Neutrophil (primary cell): Measurements from ENCODE around the gene P3H4.
"Not testable (repeated sequence)": the region's sequence is repeated elsewhere in the genome, so short reads cannot be mapped to it uniquely, and the experiment has no call there.

Source experiments
- H3K27ac ChIP-seq: fragments of 200-600 bp; sonication (generic); 2 replicates; pipeline ENCODE4 v1.5.1; 2016; ENCODE audit warnings: mild to moderate bottlenecking, moderate library complexity
- H3K27me3 ChIP-seq: fragments of 200-600 bp; sonication (generic); 2 replicates; pipeline ENCODE4 v1.6.0; 2016; ENCODE audit warnings: mild to moderate bottlenecking
- H3K36me3 ChIP-seq: fragments of 200-600 bp; sonication (generic); 2 replicates; pipeline ENCODE4 v1.5.1; 2017
- H3K4me1 ChIP-seq, 2 experiments: fragments of 200-600 bp in 1 of 2; sonication (generic) in 1 of 2; 1 replicate in 1 of 2; 2 replicates in 1 of 2; pipeline versions ENCODE4 v1.5.1 to v1.6.1; 2013 to 2016; ENCODE audit warnings: low read depth in 1 of 2, low read length in 1 of 2, mild to moderate bottlenecking in 1 of 2, moderate library complexity in 1 of 2; ENCODE audit not compliant: control insufficient read depth in 1 of 2, insufficient read depth in 1 of 2
- H3K4me3 ChIP-seq, 2 experiments: fragments of 200-600 bp in 1 of 2; sonication (generic) in 1 of 2; 1 replicate in 1 of 2; 2 replicates in 1 of 2; pipeline ENCODE4 v1.5.1; 2013 to 2016; ENCODE audit warnings: low read depth in 1 of 2, low read length in 1 of 2, mild to moderate bottlenecking in 1 of 2, moderate library complexity in 1 of 2
- H3K9me3 ChIP-seq: fragments of 200-600 bp; sonication (generic); 2 replicates; pipeline ENCODE4 v1.5.1; 2016
- TF ChIP-seq, protein P1 (sequence below): fragments of 200-600 bp; sonication (generic); IDR thresholded peaks from 2 replicates; pipeline ENCODE4 v1.5.1; 2016; ENCODE audit warnings: antibody characterized with exemption

P3H4 gene

GRCh38 chr17:41835214-41835799 lies 23.6 kb upstream of the P3H4 start:
- Histone ChIP-seq H3K27me3 (peaks cover 66% of the 10 kb centered on the region), H3K27ac (no peak overlapping the region), H3K9me3 (no peaks in the 10 kb centered on the region), H3K36me3 (no peaks in the 10 kb centered on the region), H3K4me3 (peak overlapping the region; percentile 44 to 60), H3K4me1 (peaks cover 3 to 12% of the 10 kb centered on the region in 2 experiments)
- TF ChIP-seq, protein P1, sequence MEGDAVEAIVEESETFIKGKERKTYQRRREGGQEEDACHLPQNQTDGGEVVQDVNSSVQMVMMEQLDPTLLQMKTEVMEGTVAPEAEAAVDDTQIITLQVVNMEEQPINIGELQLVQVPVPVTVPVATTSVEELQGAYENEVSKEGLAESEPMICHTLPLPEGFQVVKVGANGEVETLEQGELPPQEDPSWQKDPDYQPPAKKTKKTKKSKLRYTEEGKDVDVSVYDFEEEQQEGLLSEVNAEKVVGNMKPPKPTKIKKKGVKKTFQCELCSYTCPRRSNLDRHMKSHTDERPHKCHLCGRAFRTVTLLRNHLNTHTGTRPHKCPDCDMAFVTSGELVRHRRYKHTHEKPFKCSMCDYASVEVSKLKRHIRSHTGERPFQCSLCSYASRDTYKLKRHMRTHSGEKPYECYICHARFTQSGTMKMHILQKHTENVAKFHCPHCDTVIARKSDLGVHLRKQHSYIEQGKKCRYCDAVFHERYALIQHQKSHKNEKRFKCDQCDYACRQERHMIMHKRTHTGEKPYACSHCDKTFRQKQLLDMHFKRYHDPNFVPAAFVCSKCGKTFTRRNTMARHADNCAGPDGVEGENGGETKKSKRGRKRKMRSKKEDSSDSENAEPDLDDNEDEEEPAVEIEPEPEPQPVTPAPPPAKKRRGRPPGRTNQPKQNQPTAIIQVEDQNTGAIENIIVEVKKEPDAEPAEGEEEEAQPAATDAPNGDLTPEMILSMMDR: no peak

DNA sequence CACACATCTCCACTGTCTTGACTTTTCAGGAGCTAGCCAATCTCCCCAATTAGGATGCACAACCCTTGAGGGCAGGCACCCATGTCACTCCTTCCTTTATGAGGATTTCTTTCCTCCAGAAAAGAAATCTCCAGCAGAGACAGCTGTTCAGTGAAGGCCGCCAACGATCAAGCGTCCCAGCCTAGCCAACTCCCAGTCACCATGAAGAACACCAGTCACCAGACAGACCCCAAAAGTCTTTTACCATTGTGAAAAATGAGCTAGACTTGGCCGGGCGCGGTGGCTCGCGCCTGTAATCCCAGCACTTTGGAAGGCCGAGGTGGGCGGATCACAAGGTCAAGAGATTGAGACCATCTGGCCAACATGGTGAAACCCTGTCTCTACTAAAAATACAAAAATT lies 18.2 kb upstream of the P3H4 start:
- not testable (repeated sequence) for H3K9me3 ChIP-seq, H3K4me3 ChIP-seq, H3K36me3 ChIP-seq, H3K4me1 ChIP-seq, H3K27ac ChIP-seq
- H3K27me3 ChIP-seq: peaks cover 15% of the 10 kb centered on the region

GRCh38 chr17:41825175-41825845 lies 13.6 kb upstream of the P3H4 start:
- Histone ChIP-seq H3K4me3 (no peak overlapping the region), H3K27ac (no peak overlapping the region), H3K27me3 (no peaks in the 10 kb centered on the region), H3K9me3 (no peaks in the 10 kb centered on the region), H3K36me3 (no peaks in the 10 kb centered on the region), H3K4me1 (no peaks in the 10 kb centered on the region)
- TF ChIP-seq, protein P1: no peak

GRCh38 chr17:41824086-41824485 lies 12.3 kb upstream of the P3H4 start:
- H3K9me3 ChIP-seq: no peaks in the 10 kb centered on the region
- H3K4me3 ChIP-seq: no peak overlapping the region
- H3K27me3 ChIP-seq: no peaks in the 10 kb centered on the region
- no peaks in the 10 kb centered on the region for H3K4me1 ChIP-seq
- TF ChIP-seq, protein P1: no peak
- H3K27ac ChIP-seq: no peak overlapping the region
- no peaks in the 10 kb centered on the region for H3K36me3 ChIP-seq

DNA sequence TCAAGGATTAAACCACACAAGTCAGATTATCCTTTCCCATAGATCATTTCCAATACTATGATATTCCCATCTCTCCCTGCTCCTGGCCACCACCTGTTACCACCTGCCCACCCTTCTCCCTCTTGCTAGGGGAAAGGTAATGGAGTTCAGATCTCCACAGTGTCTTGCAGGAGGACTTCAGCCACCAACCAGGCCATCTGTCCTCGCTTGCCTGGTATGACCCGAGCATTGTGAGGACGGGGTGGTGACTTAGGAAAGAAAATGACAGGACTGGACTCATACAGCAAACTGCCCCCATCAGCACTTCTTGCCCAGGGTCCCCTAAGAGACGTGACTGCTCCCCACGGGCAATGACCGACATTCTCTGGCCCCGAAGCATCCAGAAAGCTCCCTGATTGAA lies 11.8 kb upstream of the P3H4 start:
- TF ChIP-seq, protein P1: no peak

DNA sequence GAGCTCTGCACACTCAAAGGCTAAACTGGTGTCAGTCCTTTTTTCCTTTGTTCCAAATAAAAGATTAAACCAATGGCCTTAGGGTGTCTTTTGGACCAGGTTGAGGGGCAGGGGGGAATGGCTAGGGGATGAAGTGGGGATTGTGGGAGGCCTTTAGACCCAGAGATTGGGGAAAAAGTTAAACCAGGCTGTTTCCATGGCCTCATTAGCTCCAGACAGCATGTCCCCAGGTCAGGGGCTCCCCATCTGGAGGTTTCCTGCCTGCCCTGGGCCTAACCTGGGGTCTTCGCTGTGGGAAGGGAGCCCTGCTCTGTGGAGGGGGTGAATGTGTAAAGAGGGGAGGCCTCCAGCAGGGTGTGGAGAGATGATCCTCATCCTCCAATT lies 11.4 kb upstream of the P3H4 start:
- Histone ChIP-seq H3K4me1 (no peaks in the 10 kb centered on the region), H3K4me3 (no peak overlapping the region), H3K36me3 (no peaks in the 10 kb centered on the region), H3K9me3 (no peaks in the 10 kb centered on the region), H3K27me3 (no peaks in the 10 kb centered on the region), H3K27ac (no peak overlapping the region)
- TF ChIP-seq, protein P1: no peak

More for the DNA sequence above, 11.8 kb upstream of the P3H4 start:
- H3K4me3 ChIP-seq: no peak overlapping the region
- H3K4me1 ChIP-seq: no peaks in the 10 kb centered on the region
- H3K36me3 ChIP-seq: no peaks in the 10 kb centered on the region
- no peak overlapping the region for H3K27ac ChIP-seq
- no peaks in the 10 kb centered on the region for H3K9me3 ChIP-seq
- H3K27me3 ChIP-seq: no peaks in the 10 kb centered on the region
